K562 (cell line): ENCODE data around the gene BIRC6. TPM values are rescaled to one million over a fixed set of nuclear protein-coding genes. Genes with fewer than 3 reads are reported as not detected.
A peak's percentile ranks its signal among the peaks of the same experiment; 100 is the strongest.

ENCODE experiments used
- ATAC-seq: fragments of 200-7000 bp; cut with Tn5 transposase; 3 replicates; pipeline ENCODE4 v1.9.1; 2020; ENCODE audit warnings: moderate library complexity
- BruUV-seq: library from RNA; stranded (reverse); fragments of 400-500 nt; replicated peaks from 2 replicates; lab custom pipeline; 2021; lab: Mats Ljungman, UMichigan
- CTCF ChIA-PET: fragments of 300-600 bp; formaldehyde crosslinking; extraction: SDS; loops from one replicate; lab custom pipeline; 2021; ENCODE audit warnings: low intra/inter-chr PET ratio; lab: Yijun Ruan, JAX
- POLR2A ChIA-PET: fragments of 300-600, 350-650 bp; sonication (Branson Sonifier 250); formaldehyde crosslinking; extraction: SDS; loops from one replicate; lab custom pipeline; 2021; ENCODE audit warnings: antibody characterized with exemption, inconsistent platforms; lab: Yijun Ruan, JAX
- DNase-seq, 4 experiments: peaks; one replicate each; pipeline versions ENCODE4 v3.0.0 to v3.0.0-alpha.2; 2011 to 2018; ENCODE audit warnings: low spot score in 3 of 4, mixed read lengths in 3 of 4; ENCODE audit errors: extremely low read depth in 1 of 4
- FAIRE-seq: peaks from 2 replicates; lab custom pipeline; 2011; peaks lifted over from hg19 to GRCh38; lab: Jason Lieb, UNC
- H2AFZ ChIP-seq: 2 replicates; pipeline ENCODE4 v1.6.0; 2011; ENCODE audit warnings: low read depth, low read length, control low read depth, inconsistent platforms
- H3K27ac ChIP-seq: fragments of 200-600 bp; 3 replicates; pipeline ENCODE4 v1.8.0; 2011; ENCODE audit warnings: low read depth, mild to moderate bottlenecking, control low read depth, inconsistent platforms, low read length, moderate library complexity, mixed read lengths; ENCODE audit errors: extremely low read depth
- H3K27me3 ChIP-seq, 2 experiments: fragments of 300-600 bp in 1 of 2; 2 replicates in 1 of 2; 3 replicates in 1 of 2; pipeline versions ENCODE4 v1.6.0 to v1.8.0; 2011; ENCODE audit warnings: inconsistent platforms in 2 of 2, low read length in 2 of 2, mild to moderate bottlenecking in 1 of 2, mixed read lengths in 1 of 2, moderate library complexity in 1 of 2; ENCODE audit not compliant: control insufficient read depth in 2 of 2, insufficient read depth in 2 of 2
- H3K36me3 ChIP-seq: fragments of 300-600 bp; 3 replicates; pipeline ENCODE4 v1.8.0; 2011; ENCODE audit warnings: mild to moderate bottlenecking, low read length, inconsistent platforms; ENCODE audit not compliant: control insufficient read depth, insufficient read depth
- H3K4me1 ChIP-seq, 2 experiments: fragments of 200-600 bp in 1 of 2; replicated peaks in 1 of 2; 2 replicates in 1 of 2; 3 replicates in 1 of 2; pipeline versions ENCODE4 v1.5.1 to v1.8.0; 2011; ENCODE audit warnings: inconsistent platforms in 2 of 2, low read length in 2 of 2, mild to moderate bottlenecking in 1 of 2, mixed read lengths in 1 of 2, moderate library complexity in 1 of 2; ENCODE audit not compliant: control insufficient read depth in 2 of 2, insufficient read depth in 2 of 2
- H3K4me2 ChIP-seq: 2 replicates; pipeline ENCODE4 v1.6.1; 2011; ENCODE audit warnings: low read length, control low read depth, inconsistent platforms, mixed read lengths; ENCODE audit not compliant: insufficient read depth
- H3K4me3 ChIP-seq: fragments of 200-600 bp; sonication (generic), shearing (Covaris generic); 2 replicates; pipeline ENCODE4 v1.5.1; 2016; ENCODE audit warnings: control low read depth, inconsistent platforms
- H3K79me2 ChIP-seq: fragments of 200-600 bp; 3 replicates; pipeline ENCODE4 v1.8.0; 2011; ENCODE audit warnings: low read length, inconsistent platforms; ENCODE audit not compliant: control insufficient read depth, insufficient read depth
- H3K9ac ChIP-seq, 2 experiments: 2 replicates each; pipeline versions ENCODE4 v1.6.0 to v1.6.1; 2011; ENCODE audit warnings: low read depth in 2 of 2, low read length in 2 of 2, control low read depth in 1 of 2, inconsistent platforms in 1 of 2, mild to moderate bottlenecking in 1 of 2, mixed read lengths in 1 of 2; ENCODE audit not compliant: insufficient read depth in 1 of 2
- H3K9me1 ChIP-seq: one replicate; pipeline ENCODE4 v1.6.0; 2011; ENCODE audit warnings: inconsistent platforms, mild to moderate bottlenecking, low read length, moderate library complexity; ENCODE audit not compliant: control insufficient read depth, insufficient read depth
- H3K9me3 ChIP-seq: replicated peaks from 2 replicates; pipeline ENCODE4 v1.5.1; 2011; ENCODE audit warnings: low read depth, low read length, inconsistent platforms; ENCODE audit not compliant: control insufficient read depth, insufficient read depth
- H4K20me1 ChIP-seq: replicated peaks from 2 replicates; pipeline ENCODE4 v1.6.1; 2011; ENCODE audit warnings: low read length, inconsistent platforms, mixed read lengths; ENCODE audit not compliant: control insufficient read depth, insufficient read depth
- CEBPB ChIP-seq: fragments of 450-650 bp; IDR thresholded peaks from 2 replicates; pipeline ENCODE4 v1.6.1; 2016; ENCODE audit warnings: missing genetic modification characterization, missing compliant biosample characterization
- CEBPG ChIP-seq, 3 experiments: fragments of 200-800 bp in 1 of 3; sonication (Bioruptor generic) in 1 of 3; sonication (generic) in 1 of 3; formaldehyde crosslinking in 1 of 3; IDR thresholded peaks in 2 of 3; conservative IDR thresholded peaks in 1 of 3; 2 replicates each; pipeline versions ENCODE4 v1.6.1 to v1.8.0; 2016 to 2022; ENCODE audit warnings: missing compliant biosample characterization in 2 of 3, missing genetic modification characterization in 2 of 3, mild to moderate bottlenecking in 1 of 3, missing genetic modification reagents in 1 of 3
- FOSL1 ChIP-seq: fragments of 200-800 bp; sonication (Bioruptor generic); conservative IDR thresholded peaks from 2 replicates; pipeline ENCODE4 v1.6.1; 2016; ENCODE audit warnings: missing genetic modification characterization, missing compliant biosample characterization
- NR1H2 ChIP-seq: sonication (generic); formaldehyde crosslinking; IDR thresholded peaks from 2 replicates; pipeline ENCODE4 v1.4.0; 2020; ENCODE audit warnings: mild to moderate bottlenecking, missing genetic modification reagents
- TRIM24 ChIP-seq, 2 experiments: fragments of 450-650 bp; IDR thresholded peaks; 2 replicates each; pipeline ENCODE4 v1.6.1; 2016
- WGBS: fragments of 100-300 bp; shearing (Covaris generic); methylation state at CpG from one replicate; pipeline ENCODE4 v1.1.6; 2016; ENCODE audit warnings: low coverage, mixed read lengths; ENCODE audit not compliant: insufficient coverage; ENCODE audit errors: missing lambda C conversion rate; 5-methylcytosine and 5-hydroxymethylcytosine counted together
- in situ Hi-C: fragments of 300-500 bp; cut with MboI; formaldehyde crosslinking; loops from 4 replicates; pipeline ENCODE4 v1.15.0; 2018; ENCODE audit warnings: inconsistent platforms, mixed read lengths
- intact Hi-C: fragments of 100-400 bp; cut with micrococcal nuclease; formaldehyde crosslinking; loops from 2 replicates; pipeline ENCODE4 v1.14.2; 2022
- polyA plus RNA-seq, 8 experiments: library from polyadenylated mRNA; depleted of rRNA in 4 of 8; stranded (reverse) in 5 of 8; unstranded in 3 of 8; fragments of >200 nt; fragmentation: Nextera tagmentation in 2 of 8; fragmentation: Illumina TruSeq in 1 of 8; extraction: Ambion mirVana in 2 of 8; extraction: Trizol in 1 of 8; gene quantifications; 2 replicates each; pipeline versions ENCODE4 v1.2.1 to v1.2.3, GENCODE V29; 2011 to 2014; ENCODE audit warnings: inconsistent platforms in 1 of 8, missing spikeins in 1 of 8
- total RNA-seq, 7 experiments: library from RNA; depleted of rRNA in 6 of 7; stranded (reverse); fragments of >200 nt in 6 of 7; fragmentation: Illumina TruSeq in 2 of 7; extraction: Trizol in 2 of 7; gene quantifications; 2 replicates each; pipeline versions ENCODE4 v1.2.1 to v1.2.3, GENCODE V29; 2011 to 2021; ENCODE audit warnings: low replicate concordance in 1 of 7
- TF ChIP-seq, protein P1 (sequence below): fragments of 450-650 bp; IDR thresholded peaks from 2 replicates; pipeline ENCODE4 v1.6.1; 2018; ENCODE audit not compliant: partially characterized antibody

The BIRC6 gene
- total and polyA plus RNA-seq, 9 of the 15 experiments (the other 6 are each of a cell fraction or from before 2014, with no cell fraction given), result 18.8 to 110 (median 49.8) TPM

DNA sequence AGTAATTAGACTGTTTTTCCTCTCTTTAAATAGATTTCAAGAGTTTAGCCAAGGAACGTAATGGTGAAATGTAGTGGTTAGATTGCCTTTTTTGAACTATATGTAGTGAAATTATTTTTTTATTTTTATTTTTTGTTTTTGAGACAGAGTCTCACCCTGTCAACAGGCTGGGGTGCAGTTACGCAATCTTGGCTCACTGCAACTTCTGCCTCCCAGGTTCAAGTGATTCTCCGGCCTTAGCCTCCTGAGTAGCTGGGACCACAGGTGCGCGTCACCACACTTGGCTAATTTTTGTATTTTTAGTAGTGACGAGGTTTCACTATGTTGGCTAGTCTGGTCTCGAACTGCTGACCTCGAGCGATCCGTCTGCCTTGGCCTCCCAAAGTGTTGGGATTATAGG, 60.8 kb downstream of the BIRC6 start:
- Histone ChIP-seq H3K79me2 (peaks cover 64% of the 10 kb centered on the region), H3K27ac (no peak overlapping the region), H3K27me3 (no peaks in the 10 kb centered on the region), H3K4me1 (0 out of 5 replicates have a peak, but pooled peaks cover 0 to 3% of the 10 kb centered on the region in 2 experiments), H4K20me1 (no peaks in the 10 kb centered on the region; the same call in 1 of the 2 replicates), H3K4me3 (no peak overlapping the region), H3K9me3 (no peaks in the 10 kb centered on the region), H3K9me1 (no peaks in the 10 kb centered on the region), H3K9ac (no peak overlapping the region), H3K36me3 (peaks cover 43% of the 10 kb centered on the region), H2AFZ (no peak overlapping the region), H3K4me2 (no peak overlapping the region)
- no peak for ATAC-seq
- POLR2A ChIA-PET, result interaction anchor here (1.9 kb wide), 1 partner anchor 21 kb away, joined by 4 read pairs; no protein-coding TSS in a partner anchor
- no peak for DNase-seq
- BruUV-seq, result no TSS peak
- in situ Hi-C loops, result no loop called here
- FAIRE-seq, result no peak
- intact Hi-C loops, result no loop called here
- no peak for TF ChIP-seq FOSL1 (tag)
- no peak for TF ChIP-seq CEBPG (CRISPR knock-in tag; IDR thresholded peaks at IDR 0.05)
- TF ChIP-seq CEBPG (tag; conservative IDR thresholded peaks at IDR 0.05 in 1 of 2, IDR thresholded peaks at IDR 0.05 in 1 of 2), result peak; percentile 60 to 77
- TF ChIP-seq TRIM24 (IDR thresholded peaks at IDR 0.05), result 0 out of 4 replicates have a peak, but pooled peaks of 1 of the 2 experiments have one; percentile 20
- peak; percentile 89 for TF ChIP-seq CEBPB (tag)
- CTCF ChIA-PET, result no interaction called here
- WGBS, result 96% methylated on average over 10 of the region's 10 CpGs

DNA sequence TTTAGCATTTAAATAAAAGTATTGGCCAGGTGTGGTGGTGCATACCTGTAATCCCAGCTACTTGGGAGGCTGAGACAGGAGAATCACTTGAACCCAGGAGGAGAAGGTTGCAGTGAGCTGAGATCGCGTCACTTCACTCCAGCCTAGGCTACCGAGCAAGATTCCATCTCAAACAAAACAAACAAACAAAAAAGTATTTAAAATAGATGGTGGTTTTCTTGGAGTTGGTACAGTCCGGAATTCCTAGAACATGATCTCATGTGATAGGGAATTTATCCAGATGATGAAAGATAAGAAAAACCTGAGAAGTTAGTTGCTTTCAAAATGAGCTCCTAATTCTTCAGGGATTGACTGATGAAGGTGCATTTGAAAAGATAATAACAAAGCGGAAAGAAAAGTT, 62.0 kb downstream of the BIRC6 start:
- Histone ChIP-seq H3K4me1 (0 out of 5 replicates have a peak, but pooled peaks cover 0 to 3% of the 10 kb centered on the region in 2 experiments), H3K4me2 (no peak overlapping the region), H3K36me3 (peaks cover 39% of the 10 kb centered on the region), H3K4me3 (no peak overlapping the region), H3K27ac (no peak overlapping the region), H3K9me3 (no peaks in the 10 kb centered on the region), H3K9me1 (no peaks in the 10 kb centered on the region), H4K20me1 (peaks cover 4% of the 10 kb centered on the region; the same call in 1 of the 2 replicates), H3K27me3 (no peaks in the 10 kb centered on the region), H2AFZ (no peak overlapping the region), H3K9ac (no peak overlapping the region), H3K79me2 (peaks cover 75% of the 10 kb centered on the region)
- no peak for TF ChIP-seq NR1H2 (CRISPR knock-in tag)
- TF ChIP-seq, protein P1, sequence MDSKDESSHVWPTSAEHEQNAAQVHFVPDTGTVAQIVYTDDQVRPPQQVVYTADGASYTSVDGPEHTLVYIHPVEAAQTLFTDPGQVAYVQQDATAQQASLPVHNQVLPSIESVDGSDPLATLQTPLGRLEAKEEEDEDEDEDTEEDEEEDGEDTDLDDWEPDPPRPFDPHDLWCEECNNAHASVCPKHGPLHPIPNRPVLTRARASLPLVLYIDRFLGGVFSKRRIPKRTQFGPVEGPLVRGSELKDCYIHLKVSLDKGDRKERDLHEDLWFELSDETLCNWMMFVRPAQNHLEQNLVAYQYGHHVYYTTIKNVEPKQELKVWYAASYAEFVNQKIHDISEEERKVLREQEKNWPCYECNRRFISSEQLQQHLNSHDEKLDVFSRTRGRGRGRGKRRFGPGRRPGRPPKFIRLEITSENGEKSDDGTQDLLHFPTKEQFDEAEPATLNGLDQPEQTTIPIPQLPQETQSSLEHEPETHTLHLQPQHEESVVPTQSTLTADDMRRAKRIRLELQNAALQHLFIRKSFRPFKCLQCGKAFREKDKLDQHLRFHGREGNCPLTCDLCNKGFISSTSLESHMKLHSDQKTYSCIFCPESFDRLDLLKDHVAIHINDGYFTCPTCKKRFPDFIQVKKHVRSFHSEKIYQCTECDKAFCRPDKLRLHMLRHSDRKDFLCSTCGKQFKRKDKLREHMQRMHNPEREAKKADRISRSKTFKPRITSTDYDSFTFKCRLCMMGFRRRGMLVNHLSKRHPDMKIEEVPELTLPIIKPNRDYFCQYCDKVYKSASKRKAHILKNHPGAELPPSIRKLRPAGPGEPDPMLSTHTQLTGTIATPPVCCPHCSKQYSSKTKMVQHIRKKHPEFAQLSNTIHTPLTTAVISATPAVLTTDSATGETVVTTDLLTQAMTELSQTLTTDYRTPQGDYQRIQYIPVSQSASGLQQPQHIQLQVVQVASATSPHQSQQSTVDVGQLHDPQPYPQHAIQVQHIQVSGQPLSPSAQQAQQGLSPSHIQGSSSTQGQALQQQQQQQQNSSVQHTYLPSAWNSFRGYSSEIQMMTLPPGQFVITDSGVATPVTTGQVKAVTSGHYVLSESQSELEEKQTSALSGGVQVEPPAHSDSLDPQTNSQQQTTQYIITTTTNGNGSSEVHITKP, result peak; percentile 82
- BruUV-seq, result no TSS peak
- intact Hi-C loops, result no loop called here
- FAIRE-seq, result no peak
- ATAC-seq, result no peak
- ChIA-PET POLR2A (interaction anchor here (0.7 to 1.9 kb wide), 5 partner anchors 10 to 253 kb away, joined by 3 to 4 read pairs (median 4); partner anchors contain the start of gene SLC30A6), CTCF (no interaction called here)
- in situ Hi-C loops, result no loop called here
- no peak for DNase-seq
- 70% methylated on average over 5 of the region's 5 CpGs for WGBS
